ENCODE measurements around the gene MPV17L2.

The MPV17L2 gene

GRCh38 chr19:18219911-18220631 is 27.1 kb downstream of the MPV17L2 start:
- no peak for DNase-seq

DNA sequence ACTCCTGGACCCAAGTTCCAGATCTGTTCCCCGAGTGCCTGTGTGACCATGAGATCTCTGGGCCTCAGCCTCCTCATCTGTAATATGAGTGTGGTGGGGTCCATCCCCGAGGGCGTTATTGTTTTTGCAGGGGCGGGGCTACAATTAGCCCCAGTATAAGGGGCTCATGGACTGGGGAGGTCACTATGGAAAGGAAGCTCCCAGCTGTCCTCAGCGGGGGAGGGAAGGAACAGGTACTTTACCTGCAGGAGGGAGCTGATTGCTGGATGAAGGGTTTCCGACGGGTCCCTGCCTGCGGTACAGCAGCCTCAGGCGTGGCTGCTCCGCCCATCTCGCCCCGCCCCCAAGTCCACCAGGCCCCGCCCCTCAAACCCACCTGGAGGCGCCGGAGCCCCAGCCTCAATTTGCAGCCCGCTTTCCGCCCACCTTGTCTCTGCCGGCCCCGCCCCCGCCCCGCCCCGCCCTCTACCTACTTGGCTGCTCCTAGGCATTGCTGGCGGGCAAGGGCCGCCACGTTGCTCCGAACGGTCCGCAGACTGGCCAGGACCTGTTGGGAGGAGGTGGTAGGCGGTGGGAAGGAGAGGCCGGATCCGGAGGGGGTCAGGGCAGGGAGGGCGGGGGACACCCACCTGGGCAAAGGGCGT is 27.7 kb downstream of the MPV17L2 start:
- no peak for DNase-seq

DNA sequence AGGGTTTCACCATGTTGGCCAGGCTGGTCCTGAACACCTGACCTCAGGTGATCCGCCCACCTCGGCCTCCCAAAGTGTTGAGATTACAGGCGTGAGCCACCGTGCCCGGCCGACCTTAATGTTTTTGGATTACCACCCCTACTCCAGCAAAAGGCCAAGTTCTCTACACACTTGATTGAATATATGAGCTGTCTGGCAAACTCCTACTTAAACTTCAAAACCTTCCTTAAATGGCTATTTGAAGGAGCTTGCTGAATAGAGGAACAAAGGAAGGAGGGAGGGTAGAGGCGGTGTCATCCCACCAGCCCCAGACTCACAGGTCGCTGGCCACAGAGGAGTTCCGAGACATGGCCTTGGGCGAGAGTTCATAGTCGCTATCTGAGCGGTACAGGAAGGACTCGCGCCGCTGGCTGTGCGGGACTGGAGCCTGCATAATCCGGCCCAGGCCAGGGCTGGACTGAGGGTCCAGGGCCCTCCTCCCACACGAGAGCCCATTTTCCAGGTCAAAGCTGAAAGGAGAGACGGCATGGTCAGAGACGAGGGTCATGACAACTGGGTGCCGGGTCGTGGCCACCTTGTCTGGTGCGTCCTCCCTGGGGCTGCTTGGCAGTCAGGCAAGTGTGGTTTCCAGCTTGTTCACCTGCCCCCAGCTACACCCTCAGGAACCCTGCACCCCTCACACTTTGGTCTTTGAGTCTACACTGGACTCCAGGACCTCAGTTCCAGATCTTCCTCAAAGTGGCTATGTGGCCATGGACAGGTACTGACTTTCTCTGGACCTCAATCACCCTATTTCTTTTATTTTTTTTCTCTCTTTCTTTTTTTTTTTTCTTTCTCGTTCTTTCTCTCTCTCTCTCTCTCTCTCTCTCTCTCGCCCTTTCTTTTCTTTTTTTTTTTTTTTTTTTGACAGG is 29.1 kb downstream of the MPV17L2 start:
- DNase-seq, result no peak

- peak; percentile 23 for DNase-seq
Measured at GRCh38 chr19:18223860-18224524, 31.0 kb downstream of the MPV17L2 start.

DNA sequence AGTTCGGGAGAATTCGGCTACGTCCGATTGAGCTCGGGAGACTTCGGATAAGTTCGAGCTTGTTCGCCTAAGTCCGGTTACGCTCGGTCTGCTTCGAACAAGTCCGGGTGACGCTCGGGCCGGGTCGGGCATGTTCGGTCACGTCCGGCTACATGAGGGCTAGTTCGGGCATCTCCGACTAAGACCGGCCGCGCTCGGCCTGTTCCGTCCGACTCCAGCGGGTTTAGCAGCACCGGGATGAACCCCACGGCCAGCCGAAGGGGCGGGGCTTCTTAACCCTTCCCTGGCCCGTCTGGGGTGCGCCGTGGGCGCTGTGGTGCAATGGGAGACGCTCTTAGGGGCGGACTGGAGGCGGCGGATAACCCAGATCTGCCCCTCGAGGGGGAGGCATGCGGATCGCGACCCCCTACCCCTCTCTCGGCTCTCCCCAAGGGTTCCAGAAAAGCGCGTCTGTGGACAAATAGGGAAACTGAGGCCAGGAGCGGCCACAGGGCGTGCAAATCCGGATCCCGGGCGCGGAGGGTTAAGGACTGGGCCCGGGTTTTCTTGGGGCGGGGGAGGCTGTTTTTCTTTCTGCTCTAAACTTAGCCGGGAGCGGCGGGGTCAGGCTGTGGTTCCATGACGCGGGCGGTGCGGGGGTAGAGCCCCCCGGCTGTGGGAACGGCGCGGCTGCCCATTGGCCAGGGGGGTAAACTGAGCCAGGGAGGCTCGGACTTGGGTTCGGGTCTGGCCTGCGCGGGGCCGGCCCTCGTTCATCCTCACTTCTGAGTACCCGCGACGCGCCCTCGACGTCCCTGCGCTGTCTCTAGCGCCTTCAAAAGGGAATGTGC is 31.7 kb downstream of the MPV17L2 start:
- peak; percentile 99 for DNase-seq

GRCh38 chr19:18225355-18225701 is 32.3 kb downstream of the MPV17L2 start:
- no peak for DNase-seq

- peak; percentile 38 for DNase-seq
Measured at GRCh38 chr19:18225702-18226468, 32.9 kb downstream of the MPV17L2 start, which contains the start of gene PDE4C. Gene PDE4C, minus strand, starts transcription at chr19:18226438. Its CDS starts 23 bp downstream, at chr19:18226415.

GRCh38 chr19:18226956-18227780 is 34.1 kb downstream of the MPV17L2 start:
- DNase-seq, result no peak

DNA sequence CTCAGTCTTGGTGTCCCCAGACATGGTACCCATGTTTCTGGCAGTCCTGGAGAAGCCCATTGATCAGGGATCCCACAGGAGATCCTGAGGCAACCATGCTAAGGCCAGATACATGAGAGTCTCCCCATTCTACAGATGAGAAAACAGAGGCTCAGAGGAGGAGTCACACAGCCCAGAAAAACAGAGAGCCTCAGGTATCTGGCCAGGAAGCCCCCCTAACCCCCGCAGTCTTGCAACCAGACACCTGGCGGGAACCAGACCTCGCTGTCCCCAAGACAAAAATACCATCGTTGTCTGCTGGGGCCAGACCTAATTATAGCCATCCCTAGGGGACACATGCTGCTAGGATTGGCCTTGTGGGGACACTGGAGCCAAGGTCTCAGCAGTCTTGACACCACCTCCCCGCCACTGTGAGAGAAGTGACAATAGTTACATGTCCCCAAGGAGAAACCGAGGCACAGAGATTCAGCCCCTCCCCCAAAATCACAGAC is 34.8 kb downstream of the MPV17L2 start:
- DNase-seq, result no peak

GRCh38 chr19:18229474-18229873 is 36.5 kb downstream of the MPV17L2 start:
- no peak for DNase-seq

- DNase-seq, result no peak
Measured at GRCh38 chr19:18229915-18230314, 36.9 kb downstream of the MPV17L2 start.

GRCh38 chr19:18230941-18231734 is 38.1 kb downstream of the MPV17L2 start:
- no peak for DNase-seq

GRCh38 chr19:18231775-18232174 is 38.8 kb downstream of the MPV17L2 start:
- no peak for DNase-seq

GRCh38 chr19:18232540-18233223 is 39.7 kb downstream of the MPV17L2 start:
- DNase-seq, result peak; percentile 25

GRCh38 chr19:18233224-18233825 is 40.3 kb downstream of the MPV17L2 start:
- peak; percentile 47 for DNase-seq

GRCh38 chr19:18234194-18234593 is 41.2 kb downstream of the MPV17L2 start:
- no peak for DNase-seq

DNA sequence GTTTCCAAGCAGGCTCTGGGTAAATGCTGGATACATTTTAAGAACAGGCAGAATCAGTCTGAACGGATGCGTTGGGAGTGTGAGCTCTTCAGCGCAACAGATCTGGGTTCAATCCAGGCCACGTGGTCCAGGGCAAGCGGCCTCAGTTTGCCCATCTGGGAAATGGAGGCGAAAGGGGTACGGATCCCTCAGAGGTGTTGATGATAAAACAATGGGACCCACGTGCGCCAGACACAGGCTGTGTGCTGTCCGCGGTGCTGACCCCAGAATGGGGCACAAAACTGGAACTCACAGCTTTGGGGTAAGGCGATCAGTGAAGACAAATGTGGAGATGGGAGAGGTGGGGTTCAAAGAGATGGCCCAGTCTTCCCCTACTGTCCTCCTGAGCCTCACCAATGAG is 46.3 kb downstream of the MPV17L2 start:
- DNase-seq, result no peak

GRCh38 chr19:18245297-18245696 is 52.3 kb downstream of the MPV17L2 start:
- no peak for DNase-seq
